ENCODE data around the gene MARF1. TPM values are rescaled to one million over a fixed set of nuclear protein-coding genes. Genes with fewer than 3 reads are reported as not detected.
"Not testable (repeated sequence)": the region's sequence is repeated elsewhere in the genome, so short reads cannot be mapped to it uniquely, and the experiment has no call there.

The MARF1 gene
- total and polyA plus RNA-seq, 10 donors = 24.0 to 169 (median 94.7) TPM

DNA sequence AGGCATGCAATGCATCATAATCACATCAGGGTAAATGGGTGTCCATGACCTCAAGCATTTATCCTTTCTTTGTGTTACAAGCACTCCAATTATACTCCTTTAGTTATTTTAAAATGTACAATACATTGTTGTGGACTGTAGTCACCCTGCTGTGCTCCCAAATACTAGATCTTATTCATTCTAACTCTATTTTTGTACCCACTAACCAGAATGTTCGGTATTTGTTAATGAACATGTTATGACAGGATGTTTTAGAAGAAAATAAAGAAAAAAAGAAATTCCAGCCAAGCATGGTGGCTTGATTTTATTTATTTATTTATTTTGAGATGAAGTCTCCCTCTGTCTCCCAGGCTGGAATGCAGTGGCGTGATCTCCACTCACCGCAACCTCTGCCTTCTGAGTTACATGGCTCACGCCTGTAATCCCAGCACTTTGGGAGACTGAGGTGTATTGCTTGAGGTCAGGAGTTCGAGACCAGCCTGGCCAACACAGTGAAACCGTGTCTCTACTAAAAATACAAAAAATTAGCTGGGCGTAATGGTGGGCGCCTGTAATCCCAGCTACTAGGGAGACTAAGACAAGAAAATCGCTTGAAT is 5.3 kb upstream of the MARF1 start:
- Histone ChIP-seq H3K27me3 (replicated peaks in 1 of 7) (no peaks in the 10 kb centered on the region), H3K36me3 (peaks cover 0 to 16% (median 0%) of the 10 kb centered on the region in 6 donors), H3K9me3 (no peaks in the 10 kb centered on the region), H3K4me3 (no peak overlapping the region), H3K27ac (no peak overlapping the region), H3K4me1 (peaks cover 17 to 50% (median 38%) of the 10 kb centered on the region in 6 donors)
- DNase-seq = no peak
- WGBS, 5 donors = 94 to 97% (median 94%) methylated on average over 9 of the region's 9 CpGs
- intact Hi-C loops (cut with DNase I; ENCODE audit: low total_unique reads) = no loop called here
- no peak for TF ChIP-seq POLR2A (IDR thresholded peaks at IDR 0.05)

DNA sequence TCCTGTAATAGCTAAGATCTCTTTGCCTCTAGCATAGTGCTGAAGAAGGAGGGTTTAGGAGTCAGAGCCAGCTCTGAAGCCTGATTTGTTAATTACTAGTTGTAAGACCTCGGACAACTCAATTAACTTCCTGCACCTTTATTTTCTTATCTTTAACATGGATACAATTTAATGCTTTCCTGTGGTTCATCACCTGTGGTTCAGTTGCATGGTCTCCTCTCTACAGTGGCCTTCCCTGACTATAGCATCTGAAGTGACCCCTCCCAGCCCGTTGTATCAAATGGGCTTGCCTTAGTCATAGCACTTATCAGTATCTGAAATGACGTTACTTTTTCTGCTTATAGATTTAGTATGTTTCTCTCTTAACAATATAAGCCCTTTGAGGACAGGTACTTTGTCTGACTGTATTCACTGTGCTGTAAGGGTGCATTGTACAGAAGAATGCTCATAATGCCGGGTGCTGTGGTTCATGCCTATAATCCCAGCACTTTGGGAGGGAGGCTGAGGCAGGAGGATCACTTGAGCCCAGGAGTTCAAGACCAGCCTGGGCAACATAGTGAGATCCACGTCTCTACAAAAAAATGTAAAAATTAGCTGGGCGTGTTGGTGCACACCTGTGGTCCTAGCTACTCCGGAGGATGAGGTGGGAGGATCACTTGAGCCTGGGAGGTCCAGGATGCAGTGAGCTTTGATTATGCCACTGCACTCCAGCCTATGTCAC is 4.5 kb upstream of the MARF1 start:
- no peak overlapping the region for H3K4me3 ChIP-seq
- H3K27me3 ChIP-seq (replicated peaks in 1 of 7) = no peaks in the 10 kb centered on the region
- no peak for TF ChIP-seq POLR2AphosphoS5 (IDR thresholded peaks at IDR 0.05)
- TF ChIP-seq, protein P1, sequence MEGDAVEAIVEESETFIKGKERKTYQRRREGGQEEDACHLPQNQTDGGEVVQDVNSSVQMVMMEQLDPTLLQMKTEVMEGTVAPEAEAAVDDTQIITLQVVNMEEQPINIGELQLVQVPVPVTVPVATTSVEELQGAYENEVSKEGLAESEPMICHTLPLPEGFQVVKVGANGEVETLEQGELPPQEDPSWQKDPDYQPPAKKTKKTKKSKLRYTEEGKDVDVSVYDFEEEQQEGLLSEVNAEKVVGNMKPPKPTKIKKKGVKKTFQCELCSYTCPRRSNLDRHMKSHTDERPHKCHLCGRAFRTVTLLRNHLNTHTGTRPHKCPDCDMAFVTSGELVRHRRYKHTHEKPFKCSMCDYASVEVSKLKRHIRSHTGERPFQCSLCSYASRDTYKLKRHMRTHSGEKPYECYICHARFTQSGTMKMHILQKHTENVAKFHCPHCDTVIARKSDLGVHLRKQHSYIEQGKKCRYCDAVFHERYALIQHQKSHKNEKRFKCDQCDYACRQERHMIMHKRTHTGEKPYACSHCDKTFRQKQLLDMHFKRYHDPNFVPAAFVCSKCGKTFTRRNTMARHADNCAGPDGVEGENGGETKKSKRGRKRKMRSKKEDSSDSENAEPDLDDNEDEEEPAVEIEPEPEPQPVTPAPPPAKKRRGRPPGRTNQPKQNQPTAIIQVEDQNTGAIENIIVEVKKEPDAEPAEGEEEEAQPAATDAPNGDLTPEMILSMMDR (IDR thresholded peaks at IDR 0.05 in 8 of 11, conservative IDR thresholded peaks at IDR 0.05 in 3 of 11) = no peak
- no peak for TF ChIP-seq POLR2A (IDR thresholded peaks at IDR 0.05)
- H3K4me1 ChIP-seq = peaks cover 17 to 43% (median 33%) of the 10 kb centered on the region in 6 donors
- DNase-seq = no peak
- no peak overlapping the region for H3K27ac ChIP-seq
- intact Hi-C loops (cut with DNase I; ENCODE audit: low total_unique reads) = no loop called here
- 79 to 93% (median 85%) methylated on average over 7 of the region's 7 CpGs for WGBS, 5 donors
- H3K9me3 ChIP-seq = no peaks in the 10 kb centered on the region
- peaks cover 0 to 8% (median 0%) of the 10 kb centered on the region in 6 donors for H3K36me3 ChIP-seq

DNA sequence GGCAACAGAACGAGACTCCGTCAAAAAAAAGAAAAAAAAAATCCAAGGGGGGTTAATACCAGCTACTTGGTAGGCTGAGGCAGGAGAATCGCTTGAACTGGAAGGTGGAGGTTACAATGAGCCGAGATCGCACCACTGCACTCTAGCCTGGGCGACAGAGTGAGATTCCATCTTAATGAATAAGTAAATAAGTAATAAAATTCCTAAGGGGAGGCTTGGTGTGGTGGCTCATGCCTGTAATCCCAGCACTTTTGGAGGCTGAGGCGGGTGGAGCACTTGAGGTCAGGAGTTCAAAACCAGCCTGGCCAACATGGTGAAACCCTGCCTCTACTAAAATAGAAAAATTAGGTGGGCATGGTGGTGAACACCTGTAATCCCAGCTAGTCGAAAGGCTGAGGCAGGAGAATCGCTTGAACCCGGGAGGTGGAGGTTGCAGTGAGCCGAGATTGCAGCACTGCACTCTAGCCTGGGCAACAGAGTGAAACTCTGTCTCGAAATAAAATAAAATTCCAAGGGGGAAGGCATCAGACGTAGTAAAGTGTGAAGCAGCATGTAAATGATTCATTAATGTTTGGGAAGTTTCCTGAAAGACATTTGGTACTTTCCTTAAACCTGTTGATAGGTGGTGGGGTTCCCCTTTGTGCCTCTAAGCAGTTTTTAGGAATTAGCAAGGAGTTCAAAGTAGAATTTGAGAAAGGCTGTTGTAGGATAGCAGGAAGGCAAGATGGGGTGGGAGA is 3.8 kb upstream of the MARF1 start:
- intact Hi-C loops (cut with DNase I; ENCODE audit: low total_unique reads); H3K36me3 ChIP-seq; H3K9me3 ChIP-seq; H3K27me3 ChIP-seq (replicated peaks in 1 of 7); DNase-seq; H3K4me3 ChIP-seq; H3K27ac ChIP-seq: not testable (repeated sequence)
- peaks cover 17 to 43% (median 32%) of the 10 kb centered on the region in 6 donors for H3K4me1 ChIP-seq
- WGBS, 5 donors = 83 to 91% (median 83%) methylated on average over 13 of the region's 13 CpGs

DNA sequence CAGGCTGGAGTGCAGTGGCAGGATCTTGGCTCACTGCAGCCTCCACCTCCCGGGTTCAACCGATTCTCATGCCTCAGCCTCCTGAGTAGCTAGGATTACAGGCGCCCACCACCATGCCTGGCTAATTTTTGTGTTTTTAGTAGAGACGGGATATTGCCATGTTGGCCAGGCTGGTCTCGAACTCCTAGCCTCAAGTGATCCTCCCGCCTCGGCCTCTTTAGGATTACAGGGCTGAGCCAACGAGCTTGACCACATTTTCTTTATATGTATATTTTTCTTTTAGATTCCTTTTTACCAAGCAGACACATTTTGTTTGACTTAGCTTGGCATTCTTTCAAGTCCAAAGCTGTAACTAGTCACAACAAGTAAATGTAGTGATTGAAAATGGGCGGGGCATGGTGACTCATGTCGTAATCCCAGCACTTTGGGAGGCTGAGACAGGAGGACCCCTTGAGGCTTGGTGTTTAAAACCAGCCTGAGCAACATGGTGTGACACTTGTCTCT is 2.1 kb upstream of the MARF1 start:
- H3K36me3 ChIP-seq; H3K27ac ChIP-seq; DNase-seq; H3K9me3 ChIP-seq; H3K4me3 ChIP-seq; H3K27me3 ChIP-seq (replicated peaks in 1 of 7); intact Hi-C loops (cut with DNase I; ENCODE audit: low total_unique reads): not testable (repeated sequence)
- WGBS, 5 donors = 87 to 93% (median 92%) methylated on average over 10 of the region's 10 CpGs
- peaks cover 24 to 47% (median 38%) of the 10 kb centered on the region in 6 donors for H3K4me1 ChIP-seq

DNA sequence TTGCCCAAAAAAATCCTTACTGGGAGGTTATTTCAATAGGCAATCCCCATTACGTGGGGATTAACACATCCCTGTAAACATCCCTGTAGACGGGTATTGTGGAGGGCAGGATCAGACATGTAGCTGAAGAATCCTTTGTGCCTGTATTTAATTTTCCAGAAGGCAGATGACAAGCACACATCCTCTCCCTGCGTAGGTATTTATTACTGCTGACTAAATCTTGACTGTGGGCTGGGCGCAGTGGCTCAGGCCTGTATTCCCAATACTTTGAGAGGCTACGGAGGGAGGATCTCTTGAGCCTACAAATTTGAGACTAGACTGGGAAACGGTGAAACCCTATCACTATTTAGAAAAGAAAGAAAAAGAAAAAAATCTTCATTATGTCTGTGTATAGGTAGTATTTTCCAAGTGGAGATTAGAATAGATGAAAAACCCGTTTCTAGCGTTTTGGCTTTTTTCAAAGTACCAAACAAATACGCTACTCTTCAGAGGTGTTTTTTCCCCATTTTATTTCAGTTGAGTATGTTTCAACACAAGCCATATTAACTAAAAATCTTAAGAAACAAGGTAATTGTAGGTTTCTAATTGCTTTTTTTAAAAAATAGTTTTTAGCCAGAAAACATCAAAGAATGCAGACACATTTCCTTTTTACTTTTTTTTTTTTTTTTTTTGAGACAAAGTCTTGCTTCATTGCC is 1.5 kb upstream of the MARF1 start:
- intact Hi-C loops (cut with DNase I; ENCODE audit: low total_unique reads) = no loop called here
- peak overlapping the region in 2 of 8 donors; percentile 84 to 92 for H3K4me3 ChIP-seq
- TF ChIP-seq, protein P1 (IDR thresholded peaks at IDR 0.05 in 8 of 11, conservative IDR thresholded peaks at IDR 0.05 in 3 of 11) = no peak
- TF ChIP-seq POLR2AphosphoS5 (IDR thresholded peaks at IDR 0.05) (no peak), POLR2A (IDR thresholded peaks at IDR 0.05) (no peak)

More for the DNA sequence above, 1.5 kb upstream of the MARF1 start:
- Histone ChIP-seq H3K27me3 (replicated peaks in 1 of 7) (no peaks in the 10 kb centered on the region), H3K9me3 (no peaks in the 10 kb centered on the region), H3K27ac (peak overlapping the region; percentile 95 to 100 (median 99)), H3K4me1 (peaks cover 29 to 48% (median 41%) of the 10 kb centered on the region in 6 donors), H3K36me3 (peaks cover 0 to 11% (median 0%) of the 10 kb centered on the region in 6 donors)
- no peak for DNase-seq
- 75 to 87% (median 80%) methylated on average over 9 of the region's 9 CpGs for WGBS, 5 donors

All from spleen (tissue), 11 donors.